HG03139 (cell line): ENCODE results near the gene KCNN4.
"Not testable (repeated sequence)": the region's sequence is repeated elsewhere in the genome, so short reads cannot be mapped to it uniquely, and the experiment has no call there.

Source experiments
- ATAC-seq: cut with Tn5 transposase; IDR thresholded peaks from one replicate; pipeline ENCODE4 v1.9.1; 2021; ENCODE audit not compliant: unreplicated experiment

The KCNN4 gene

GRCh38 chr19:43775299-43775890, 5.4 kb downstream of the KCNN4 start:
- no peak for ATAC-seq

GRCh38 chr19:43774940-43775258, 5.9 kb downstream of the KCNN4 start:
- not testable (repeated sequence) for ATAC-seq

DNA sequence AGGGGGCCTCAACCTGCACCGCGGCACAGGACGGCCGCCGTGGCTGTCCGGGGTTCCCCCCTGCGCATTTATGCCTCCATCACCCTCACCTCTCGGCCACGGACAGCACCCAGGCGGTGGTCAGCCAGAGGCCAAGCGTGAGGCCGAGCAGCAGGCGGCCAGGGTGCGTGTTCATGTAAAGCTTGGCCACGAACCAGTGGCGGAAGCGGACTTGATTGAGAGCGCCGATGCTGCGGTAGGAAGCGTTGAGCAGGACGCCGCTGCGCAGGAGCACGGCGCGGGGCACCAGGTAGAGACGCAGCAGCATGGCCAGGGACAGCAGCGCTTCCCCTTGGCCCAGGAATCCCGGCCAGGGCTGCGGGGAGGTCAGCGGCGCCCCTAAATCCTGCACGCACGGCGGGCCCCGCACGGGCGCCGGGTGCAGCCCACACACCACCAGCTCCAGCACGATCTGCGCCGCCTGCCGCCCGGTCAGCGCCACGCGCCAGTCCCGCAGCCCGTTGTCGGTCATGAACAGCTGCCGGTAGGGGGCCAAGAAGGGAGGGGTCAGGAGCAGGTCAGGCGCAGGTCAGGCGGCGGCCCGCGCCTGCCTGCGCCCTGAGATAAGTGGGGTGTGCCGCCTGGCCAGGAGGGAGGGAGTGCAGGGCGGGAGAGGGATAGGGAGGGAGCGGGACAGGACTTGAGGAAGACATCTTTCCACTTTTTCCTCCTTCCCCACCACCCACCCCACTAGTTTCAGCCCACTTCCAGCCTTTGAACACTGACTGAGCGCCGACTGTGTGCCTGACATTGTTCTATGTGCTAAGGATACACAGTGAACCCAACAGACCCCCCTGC, 6.5 kb downstream of the KCNN4 start:
- ATAC-seq: no peak

- ATAC-seq: no peak
Observed at GRCh38 chr19:43773725-43774102, 7.1 kb downstream of the KCNN4 start.

DNA sequence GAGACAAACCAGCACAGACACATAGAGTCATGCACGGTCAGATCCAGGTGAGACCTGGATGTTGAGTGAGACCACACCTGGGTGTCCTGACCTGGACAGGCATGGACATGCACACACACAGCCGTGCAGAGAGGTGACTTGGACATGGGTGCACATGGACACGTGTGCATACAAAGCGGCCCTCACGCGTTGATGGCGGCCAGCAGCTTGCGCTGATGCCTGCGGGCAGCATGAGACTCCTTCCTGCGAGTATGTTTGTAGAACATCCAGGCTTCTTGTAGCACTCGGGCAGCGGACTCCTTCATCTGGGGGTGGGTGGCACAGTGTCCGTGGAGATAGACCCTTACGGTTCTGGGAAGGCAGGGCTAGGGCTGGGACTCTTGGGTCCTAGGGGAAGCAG, 11.5 kb downstream of the KCNN4 start:
- ATAC-seq: no peak

- no peak for ATAC-seq
Observed at GRCh38 chr19:43768273-43769050, 12.3 kb downstream of the KCNN4 start.

DNA sequence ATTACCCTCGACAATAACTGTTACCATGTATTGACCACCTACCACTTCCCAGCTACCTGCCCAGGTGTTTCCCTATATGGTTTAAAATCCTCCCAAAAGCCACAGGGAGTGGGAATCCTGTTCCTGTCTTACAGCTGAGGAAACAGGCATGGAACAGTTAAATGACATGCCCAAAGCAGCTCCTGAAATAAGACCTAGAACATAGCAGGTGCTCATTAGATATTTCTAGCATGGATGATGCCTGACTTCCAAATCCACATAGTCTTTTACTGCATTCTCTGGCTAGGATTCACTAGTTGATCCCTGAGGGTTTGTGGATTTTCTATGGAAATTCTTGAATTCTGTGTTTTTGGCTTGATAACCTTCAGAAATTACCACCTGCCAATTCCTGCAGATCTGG, 13.0 kb downstream of the KCNN4 start:
- ATAC-seq: no peak

DNA sequence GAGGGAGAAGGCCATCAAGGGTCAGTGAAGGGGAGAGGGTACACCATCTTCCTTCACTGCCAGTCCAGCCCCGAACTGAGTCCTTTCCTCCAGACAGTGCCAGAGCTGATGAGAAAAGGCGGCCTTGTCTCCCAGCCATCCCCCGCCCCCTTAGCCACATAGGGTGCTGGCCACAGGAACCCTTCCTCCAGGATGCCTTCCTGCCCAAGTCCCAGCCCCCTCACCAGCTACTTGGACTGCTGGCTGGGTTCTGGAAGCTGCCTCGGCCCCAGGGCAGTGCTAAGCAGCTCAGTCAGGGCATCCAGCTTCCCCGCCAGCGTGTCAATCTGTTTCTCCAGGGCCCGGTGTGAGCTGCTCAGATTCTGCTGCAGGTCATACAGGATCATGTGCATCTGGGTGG, 13.5 kb downstream of the KCNN4 start:
- ATAC-seq: no peak

DNA sequence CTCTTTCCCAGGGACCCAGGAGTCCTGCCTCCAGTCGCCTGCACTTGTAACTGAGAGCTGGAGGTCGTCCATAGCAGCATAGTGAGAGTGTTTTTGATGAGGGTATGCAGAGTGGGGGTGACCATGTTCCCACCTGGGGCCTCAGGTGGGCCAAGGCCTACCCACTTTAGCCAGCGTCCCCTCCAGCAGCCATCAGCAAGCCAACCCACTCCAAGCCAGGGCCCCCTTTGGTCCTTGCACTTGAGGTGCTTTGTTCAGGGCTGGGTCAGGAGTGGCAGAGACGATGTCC, 14.1 kb downstream of the KCNN4 start:
- ATAC-seq: no peak

- ATAC-seq: peak; percentile 56
Observed at GRCh38 chr19:43765109-43765876, 15.5 kb downstream of the KCNN4 start.

DNA sequence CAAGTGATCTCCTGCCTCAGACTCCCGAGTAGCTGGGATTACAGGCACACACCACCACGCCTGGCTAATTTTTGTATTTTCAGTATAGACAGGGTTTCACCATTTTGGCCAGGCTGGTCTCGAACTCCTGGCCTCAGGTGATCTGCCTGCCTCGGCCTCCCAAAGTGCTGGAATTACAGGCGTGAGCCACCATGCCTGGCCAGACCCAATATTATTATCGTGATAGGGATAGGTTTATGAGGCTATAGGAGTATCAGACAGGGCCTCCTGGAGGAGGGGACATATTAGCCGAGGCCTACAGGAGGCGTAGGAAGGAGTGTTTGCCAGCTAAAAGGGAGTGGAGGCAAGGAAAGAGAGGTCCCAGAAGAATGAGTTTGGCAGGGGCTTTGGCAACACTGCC, 16.1 kb downstream of the KCNN4 start:
- ATAC-seq: not testable (repeated sequence)

- no peak for ATAC-seq
Observed at GRCh38 chr19:43763473-43763939, 17.3 kb downstream of the KCNN4 start.

DNA sequence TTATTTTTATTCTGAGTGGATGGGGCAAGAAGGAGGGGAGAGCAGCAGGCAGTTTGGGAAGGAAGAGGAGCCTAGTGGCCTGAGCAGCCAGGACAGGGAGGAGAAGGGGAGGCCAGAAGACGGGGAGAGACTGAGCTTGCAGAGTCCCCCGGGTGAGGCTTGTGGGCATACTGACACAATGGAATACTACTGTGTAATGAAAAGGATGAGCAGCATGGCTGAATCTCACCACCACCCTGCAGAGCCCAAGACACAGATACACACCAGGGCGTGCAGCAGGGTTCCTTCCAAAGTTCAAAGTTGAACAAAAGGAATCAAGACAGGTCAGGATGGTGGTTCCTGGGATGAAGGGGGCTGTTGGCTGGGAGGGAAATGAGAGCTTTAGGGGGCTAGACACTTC, 18.0 kb downstream of the KCNN4 start:
- no peak for ATAC-seq

- ATAC-seq: no peak
Observed at GRCh38 chr19:43760941-43761340, 19.8 kb downstream of the KCNN4 start.

DNA sequence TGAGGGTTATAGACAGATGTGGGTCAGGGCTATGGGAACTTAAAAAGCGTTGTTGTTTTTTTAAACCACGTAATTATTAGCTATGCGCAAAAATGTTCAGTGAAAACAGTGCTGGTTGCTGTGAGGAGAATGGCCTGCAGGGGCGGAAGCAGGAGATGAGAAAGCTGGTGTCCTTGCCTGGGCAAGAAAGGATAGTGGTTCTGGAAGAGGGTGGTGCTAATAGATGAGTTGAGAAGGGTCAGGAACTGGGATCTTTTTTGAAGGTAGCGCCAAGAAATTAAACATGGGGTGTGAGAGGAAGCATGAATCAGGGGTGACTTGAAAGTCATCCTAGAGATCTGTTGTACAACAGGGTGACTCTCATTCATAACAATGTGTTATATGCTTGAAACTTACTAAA, 21.3 kb downstream of the KCNN4 start:
- ATAC-seq: no peak

DNA sequence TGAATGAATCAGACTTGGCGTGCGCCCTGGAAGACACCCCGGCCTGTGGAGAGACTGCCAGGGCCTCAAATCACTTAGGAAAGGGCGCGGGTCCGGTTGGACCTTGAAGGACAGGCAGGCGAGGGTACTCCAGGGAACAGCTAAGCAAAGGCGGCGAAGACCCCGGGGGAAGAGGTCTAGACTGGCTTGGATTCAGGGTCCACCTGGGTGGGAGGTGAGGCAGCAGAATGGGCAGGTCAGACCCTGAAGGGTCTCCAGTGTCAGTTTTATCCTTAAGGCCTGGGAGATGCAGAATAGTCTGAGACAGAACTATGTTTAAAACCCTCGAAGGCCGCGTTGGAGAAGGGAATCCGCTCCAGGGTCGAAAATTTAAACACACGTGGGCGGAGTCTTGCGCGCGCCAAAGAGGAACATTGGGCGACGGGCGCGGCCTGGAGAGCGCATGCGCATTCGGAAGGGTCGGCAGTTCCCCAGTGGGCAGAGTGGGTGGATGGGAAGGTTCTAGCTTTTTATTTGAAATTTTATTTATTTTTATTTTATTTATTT, 25.4 kb downstream of the KCNN4 start:
- ATAC-seq: no peak

DNA sequence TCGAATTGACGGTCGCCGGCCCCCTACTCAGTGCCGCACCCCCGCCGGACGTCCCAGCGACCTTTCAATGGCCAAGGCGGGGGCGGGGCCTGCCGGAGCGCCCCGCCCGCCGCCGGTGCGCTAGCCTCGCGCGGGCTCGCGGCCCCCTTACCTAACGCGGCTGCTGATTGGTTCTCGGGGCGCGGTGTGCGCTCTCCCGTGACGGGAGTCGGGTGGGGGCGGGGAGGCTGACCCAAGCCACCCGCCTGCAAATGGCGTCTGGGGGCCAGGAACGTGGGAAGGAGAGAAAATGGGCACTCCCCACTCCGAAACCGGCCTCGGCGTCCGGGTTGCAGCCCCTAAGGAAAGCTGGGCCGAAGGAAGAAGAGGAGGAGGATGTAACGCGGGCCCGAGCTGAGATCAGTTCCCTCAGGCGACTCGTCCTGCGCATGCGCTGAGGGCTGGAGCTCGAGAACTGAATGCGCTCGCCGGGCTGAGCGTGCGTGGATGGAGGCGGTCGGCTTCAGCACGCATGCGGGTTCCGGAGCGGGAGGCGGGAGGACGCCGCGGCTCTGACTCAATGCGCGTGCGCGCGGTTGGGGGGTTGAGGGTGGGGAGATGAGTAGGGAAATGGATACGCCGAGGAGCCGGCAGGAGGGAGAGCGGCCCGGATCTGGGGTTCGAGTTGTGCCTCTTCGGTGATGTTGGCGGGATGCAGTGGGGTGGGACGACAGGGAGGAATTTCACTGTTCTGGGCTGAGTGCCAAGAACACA, 26.1 kb downstream of the KCNN4 start, which contains the start of gene SMG9:
Gene SMG9 (minus strand): TSS at position 460 of the 753 bp plus-strand sequence. CDS start 4,221 bp downstream, outside the sequence.
- peak; percentile 49 for ATAC-seq

DNA sequence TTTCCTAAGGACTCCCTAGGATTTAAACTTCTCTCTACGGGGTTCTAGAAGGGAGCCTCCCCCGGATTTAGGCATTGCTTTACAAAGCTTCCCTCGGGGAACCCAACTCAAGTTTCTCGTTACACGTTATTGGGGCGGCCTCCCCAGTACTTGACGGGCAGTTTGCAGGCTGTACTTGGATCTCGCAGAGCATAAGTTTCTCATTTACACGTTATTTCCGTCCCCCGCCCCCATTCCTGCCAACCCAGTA, 26.6 kb downstream of the KCNN4 start:
- no peak for ATAC-seq

- ATAC-seq: no peak
Observed at GRCh38 chr19:43752287-43752875, 28.4 kb downstream of the KCNN4 start.
